ENCODE measurements around the gene HMOX2.

Gene HMOX2

GRCh38 chr16:4529085-4530060 lies 53.2 kb downstream of the HMOX2 start:
- no peak for DNase-seq (ENCODE audit: insufficient read length, low spot score)
- FAIRE-seq, result peak; percentile 90
- TF ChIP-seq SPI1 (IDR thresholded peaks at IDR 0.05; ENCODE audit: low read depth, low read length) (no peak; the same call in 1 of the 2 replicates), POLR2A (IDR thresholded peaks at IDR 0.05; ENCODE audit: low read depth, low read length) (no peak), POU2F2 (IDR thresholded peaks at IDR 0.05; ENCODE audit: low read depth, low read length) (no peak), PAX5 (IDR thresholded peaks at IDR 0.05; ENCODE audit: insufficient read depth, low read length, severe bottlenecking) (no peak), POLR2AphosphoS5 (IDR thresholded peaks at IDR 0.05; ENCODE audit: low read depth, low read length) (no peak), TAF1 (IDR thresholded peaks at IDR 0.05; ENCODE audit: low read depth, low read length) (no peak)

DNA sequence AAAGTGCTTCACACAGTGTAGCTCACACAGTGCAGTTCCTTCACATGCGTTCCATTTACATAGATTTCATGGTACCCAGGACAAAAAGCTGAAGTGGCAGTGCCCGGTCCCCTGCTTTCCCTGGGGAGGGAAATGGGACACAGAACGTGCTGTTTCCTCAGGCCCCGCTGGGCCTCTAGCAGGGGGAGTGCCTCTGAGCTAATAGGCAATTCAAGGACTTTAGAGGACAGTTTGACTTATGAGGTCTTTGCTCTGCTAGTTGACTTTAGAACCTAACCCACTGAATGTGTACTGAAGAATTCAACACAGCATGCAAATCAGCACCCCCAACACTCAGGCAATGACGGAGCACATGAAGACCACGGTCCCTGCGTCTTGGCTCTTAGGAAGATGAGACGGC lies 55.6 kb downstream of the HMOX2 start:
- TF ChIP-seq PAX5 (IDR thresholded peaks at IDR 0.05; ENCODE audit: insufficient read depth, low read length, severe bottlenecking) (no peak), POLR2A (IDR thresholded peaks at IDR 0.05; ENCODE audit: low read depth, low read length) (no peak), TAF1 (IDR thresholded peaks at IDR 0.05; ENCODE audit: low read depth, low read length) (no peak), SPI1 (IDR thresholded peaks at IDR 0.05; ENCODE audit: low read depth, low read length) (no peak), POLR2AphosphoS5 (IDR thresholded peaks at IDR 0.05; ENCODE audit: low read depth, low read length) (no peak), POU2F2 (IDR thresholded peaks at IDR 0.05; ENCODE audit: low read depth, low read length) (no peak)
- no peak for FAIRE-seq
- DNase-seq (ENCODE audit: insufficient read length, low spot score), result no peak

- no peak for DNase-seq (ENCODE audit: insufficient read length, low spot score)
- FAIRE-seq, result no peak
- no peak for TF ChIP-seq POU2F2 (IDR thresholded peaks at IDR 0.05; ENCODE audit: low read depth, low read length)
- TF ChIP-seq PAX5 (IDR thresholded peaks at IDR 0.05; ENCODE audit: insufficient read depth, low read length, severe bottlenecking), result no peak
- no peak for TF ChIP-seq POLR2AphosphoS5 (IDR thresholded peaks at IDR 0.05; ENCODE audit: low read depth, low read length)
- no peak for TF ChIP-seq POLR2A (IDR thresholded peaks at IDR 0.05; ENCODE audit: low read depth, low read length)
- no peak for TF ChIP-seq TAF1 (IDR thresholded peaks at IDR 0.05; ENCODE audit: low read depth, low read length)
- TF ChIP-seq SPI1 (IDR thresholded peaks at IDR 0.05; ENCODE audit: low read depth, low read length), result no peak
These were observed 56.0 kb downstream of the HMOX2 start for GRCh38 chr16:4532238-4532637.

DNA sequence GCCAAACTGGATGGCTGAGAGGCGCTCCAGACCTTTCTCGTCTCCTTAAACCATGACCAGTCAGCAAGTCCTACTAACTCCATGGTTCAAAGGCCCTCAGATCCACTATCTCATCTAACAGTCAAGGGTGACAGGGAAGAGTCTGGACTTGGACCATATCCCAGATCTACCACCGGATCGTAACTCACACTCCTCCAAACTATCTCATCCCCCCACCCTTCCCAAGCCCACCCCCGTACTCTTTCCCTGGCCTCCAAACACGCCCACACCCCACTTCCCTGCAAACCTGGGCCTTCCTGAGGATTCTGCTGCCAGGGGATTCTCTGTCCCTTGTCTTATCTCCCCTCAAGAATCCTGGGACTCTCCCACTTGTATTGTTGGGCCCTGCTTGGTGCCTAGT lies 57.3 kb downstream of the HMOX2 start:
- no peak for FAIRE-seq
- no peak for DNase-seq (ENCODE audit: insufficient read length, low spot score)
- no peak for TF ChIP-seq SPI1 (IDR thresholded peaks at IDR 0.05; ENCODE audit: low read depth, low read length)
- no peak for TF ChIP-seq TAF1 (IDR thresholded peaks at IDR 0.05; ENCODE audit: low read depth, low read length)
- no peak for TF ChIP-seq POU2F2 (IDR thresholded peaks at IDR 0.05; ENCODE audit: low read depth, low read length)
- no peak for TF ChIP-seq POLR2A (IDR thresholded peaks at IDR 0.05; ENCODE audit: low read depth, low read length)
- TF ChIP-seq PAX5 (IDR thresholded peaks at IDR 0.05; ENCODE audit: insufficient read depth, low read length, severe bottlenecking), result no peak
- no peak for TF ChIP-seq POLR2AphosphoS5 (IDR thresholded peaks at IDR 0.05; ENCODE audit: low read depth, low read length)

DNA sequence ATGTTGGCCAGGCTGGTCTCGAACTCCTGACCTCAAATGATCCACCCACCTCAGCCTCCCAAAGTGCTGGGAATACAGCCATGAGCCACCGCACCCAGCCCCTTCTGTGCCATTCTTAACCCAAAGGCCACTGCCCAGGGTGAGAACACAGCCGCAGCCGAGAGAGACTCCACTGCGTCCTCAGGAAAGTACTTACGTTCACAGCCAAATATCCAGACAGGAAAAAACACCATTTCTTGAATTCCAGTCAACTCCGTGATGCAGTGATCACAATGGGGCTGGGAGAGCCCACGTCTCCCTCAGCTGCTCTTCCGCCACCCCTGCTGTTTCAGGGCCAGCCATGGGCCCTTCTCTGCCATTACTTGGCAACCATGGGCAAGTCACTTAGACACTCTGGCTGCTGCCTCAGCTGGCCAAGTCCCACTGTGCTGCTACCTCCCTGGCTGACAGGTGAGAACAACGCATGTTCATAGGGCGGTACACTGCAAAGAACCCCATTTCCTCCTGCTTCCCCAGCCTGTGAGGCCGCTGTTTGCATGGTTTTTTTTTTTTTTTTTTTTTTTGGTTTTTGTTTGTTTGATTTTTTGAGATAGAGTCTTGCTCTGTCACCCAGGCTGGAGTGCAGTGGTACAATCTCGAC lies 58.1 kb downstream of the HMOX2 start:
- TF ChIP-seq POU2F2 (IDR thresholded peaks at IDR 0.05; ENCODE audit: low read depth, low read length), result no peak
- no peak for TF ChIP-seq POLR2A (IDR thresholded peaks at IDR 0.05; ENCODE audit: low read depth, low read length)
- TF ChIP-seq SPI1 (IDR thresholded peaks at IDR 0.05; ENCODE audit: low read depth, low read length), result no peak
- no peak for TF ChIP-seq POLR2AphosphoS5 (IDR thresholded peaks at IDR 0.05; ENCODE audit: low read depth, low read length)
- TF ChIP-seq PAX5 (IDR thresholded peaks at IDR 0.05; ENCODE audit: insufficient read depth, low read length, severe bottlenecking), result no peak
- no peak for TF ChIP-seq TAF1 (IDR thresholded peaks at IDR 0.05; ENCODE audit: low read depth, low read length)
- DNase-seq (ENCODE audit: insufficient read length, low spot score) (no peak), FAIRE-seq (no peak)

- DNase-seq (ENCODE audit: insufficient read length, low spot score), result no peak
- FAIRE-seq, result peak; percentile 55
- TF ChIP-seq POLR2AphosphoS5 (IDR thresholded peaks at IDR 0.05; ENCODE audit: low read depth, low read length) (no peak), TAF1 (IDR thresholded peaks at IDR 0.05; ENCODE audit: low read depth, low read length) (no peak)
These were observed 59.5 kb downstream of the HMOX2 start for GRCh38 chr16:4535627-4536108.

- FAIRE-seq (no peak), DNase-seq (ENCODE audit: insufficient read length, low spot score) (no peak)
These were observed 60.4 kb downstream of the HMOX2 start for GRCh38 chr16:4536391-4537106.

DNA sequence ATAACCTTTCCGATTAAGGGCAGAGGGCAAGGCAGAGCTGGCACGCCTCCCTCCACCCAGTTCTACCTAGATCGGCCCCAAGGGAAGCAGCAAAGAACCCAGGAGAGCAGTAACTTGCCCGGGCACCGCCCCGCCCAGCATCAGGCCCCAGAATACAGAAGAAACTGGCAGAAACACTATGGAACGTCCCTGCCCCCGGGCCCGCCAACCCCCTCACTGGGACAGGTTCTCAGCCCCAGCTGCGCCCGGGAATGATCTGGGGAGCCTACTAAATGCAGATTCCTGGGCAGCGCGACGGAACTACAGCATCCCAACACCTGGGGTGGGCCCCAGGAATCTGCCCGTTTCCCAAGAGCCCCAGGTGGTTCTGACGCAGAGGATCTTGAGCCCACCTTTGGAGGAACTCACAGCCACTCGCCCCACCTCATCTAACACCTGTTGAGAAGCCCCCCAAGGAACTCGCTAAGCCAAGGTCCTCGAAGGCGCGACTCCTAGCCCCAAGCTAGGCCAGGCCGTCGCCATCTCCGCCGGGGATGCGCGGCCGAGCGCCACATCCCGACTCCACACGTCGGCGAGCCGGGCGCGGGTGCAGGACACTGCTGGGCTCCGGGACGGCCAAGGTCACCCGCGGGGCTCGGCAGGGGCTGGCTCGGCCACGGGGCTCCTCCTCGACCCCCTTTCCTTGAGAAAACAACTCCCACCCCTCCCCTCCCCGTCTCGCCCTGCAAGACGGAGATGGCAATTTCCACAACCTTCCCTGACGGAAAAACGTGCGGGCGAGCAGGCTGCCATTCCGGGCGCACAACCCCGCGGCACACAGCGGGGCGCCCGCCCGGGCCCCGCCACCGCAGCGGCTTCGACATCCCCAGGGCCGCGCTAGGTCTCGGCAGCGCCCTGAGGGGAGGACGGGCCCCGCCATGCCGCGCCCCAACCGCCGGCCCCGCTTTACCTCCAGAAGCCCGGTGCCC lies 61.5 kb downstream of the HMOX2 start:
- peak; percentile 40 for FAIRE-seq
- no peak for DNase-seq (ENCODE audit: insufficient read length, low spot score)
- no peak for TF ChIP-seq SPI1 (IDR thresholded peaks at IDR 0.05; ENCODE audit: low read depth, low read length)
- no peak for TF ChIP-seq POLR2AphosphoS5 (IDR thresholded peaks at IDR 0.05; ENCODE audit: low read depth, low read length)
- TF ChIP-seq POU2F2 (IDR thresholded peaks at IDR 0.05; ENCODE audit: low read depth, low read length), result no peak
- no peak for TF ChIP-seq POLR2A (IDR thresholded peaks at IDR 0.05; ENCODE audit: low read depth, low read length)
- no peak for TF ChIP-seq TAF1 (IDR thresholded peaks at IDR 0.05; ENCODE audit: low read depth, low read length)
- no peak for TF ChIP-seq PAX5 (IDR thresholded peaks at IDR 0.05; ENCODE audit: insufficient read depth, low read length, severe bottlenecking)

More at GRCh38 chr16:4536391-4537106, 60.4 kb downstream of the HMOX2 start:
- no peak for TF ChIP-seq POLR2A (IDR thresholded peaks at IDR 0.05; ENCODE audit: low read depth, low read length)
- TF ChIP-seq PAX5 (IDR thresholded peaks at IDR 0.05; ENCODE audit: insufficient read depth, low read length, severe bottlenecking), result no peak
- no peak for TF ChIP-seq TAF1 (IDR thresholded peaks at IDR 0.05; ENCODE audit: low read depth, low read length)
